SK-N-SH (cell line): ENCODE results near the gene CCR3. TPM values are rescaled to one million over a fixed set of nuclear protein-coding genes. Genes with fewer than 3 reads are reported as not detected.

ENCODE experiments used
- CTCF ChIA-PET: fragments of 300-600, 350-600 bp; formaldehyde crosslinking; extraction: SDS; loops from one replicate; lab custom pipeline; 2021; lab: Yijun Ruan, JAX
- POLR2A ChIA-PET: fragments of 350-600 bp; sonication (Branson Sonifier 250); formaldehyde crosslinking; extraction: SDS; loops from one replicate; lab custom pipeline; 2020; ENCODE audit warnings: antibody characterized with exemption, inconsistent platforms; lab: Yijun Ruan, JAX
- DNase-seq: peaks from one replicate; pipeline ENCODE4 v3.0.0; 2012
- H2AFZ ChIP-seq: fragments of 200-600 bp; sonication (generic); 2 replicates; pipeline ENCODE4 v1.8.1; 2016; ENCODE audit warnings: antibody characterized with exemption, mild to moderate bottlenecking, low read depth
- H3F3A ChIP-seq: fragments of 200-600 bp; sonication (generic); replicated peaks from 2 replicates; pipeline ENCODE3; 2016; ENCODE audit warnings: antibody characterized with exemption, mild to moderate bottlenecking; ENCODE audit not compliant: insufficient read depth
- H3K27ac ChIP-seq, 2 experiments: fragments of 200-500 bp in 1 of 2; fragments of 200-600 bp in 1 of 2; sonication (Bioruptor generic) in 1 of 2; sonication (generic), shearing (Covaris generic) in 1 of 2; 2 replicates each; pipeline versions ENCODE4 v1.5.1 to v1.6.1; 2014 to 2016; ENCODE audit warnings: low read depth in 2 of 2, inconsistent platforms in 1 of 2, low read length in 1 of 2, mild to moderate bottlenecking in 1 of 2, mixed read lengths in 1 of 2
- H3K27me3 ChIP-seq: fragments of 200-600 bp; sonication (generic), shearing (Covaris generic); 2 replicates; pipeline ENCODE4 v1.6.1; 2016; ENCODE audit warnings: mixed run types; ENCODE audit not compliant: insufficient read depth
- H3K36me3 ChIP-seq, 2 experiments: fragments of 200-500 bp in 1 of 2; fragments of 200-600 bp in 1 of 2; sonication (Bioruptor generic) in 1 of 2; sonication (generic) in 1 of 2; replicated peaks in 1 of 2; 2 replicates each; pipeline versions ENCODE3 to v1.5.1; 2014 to 2016; ENCODE audit warnings: low read length in 1 of 2, mild to moderate bottlenecking in 1 of 2; ENCODE audit not compliant: insufficient read depth in 2 of 2, control insufficient read depth in 1 of 2
- H3K4me1 ChIP-seq, 2 experiments: fragments of 200-500 bp in 1 of 2; fragments of 200-600 bp in 1 of 2; sonication (Bioruptor generic) in 1 of 2; sonication (generic), shearing (Covaris generic) in 1 of 2; 2 replicates each; pipeline versions ENCODE4 v1.5.1 to v1.6.1; 2014 to 2016; ENCODE audit warnings: low read depth in 1 of 2, low read length in 1 of 2, mixed run types in 1 of 2; ENCODE audit not compliant: insufficient read depth in 2 of 2, control insufficient read depth in 1 of 2
- H3K4me2 ChIP-seq: fragments of 200-600 bp; sonication (generic), shearing (Covaris generic); 2 replicates; pipeline ENCODE4 v1.6.1; 2017; ENCODE audit warnings: mixed run types
- H3K4me3 ChIP-seq, 2 experiments: fragments of 200-500 bp in 1 of 2; fragments of 200-600 bp in 1 of 2; sonication (Bioruptor generic) in 1 of 2; sonication (generic), shearing (Covaris generic) in 1 of 2; 2 replicates each; pipeline versions ENCODE4 v1.5.1 to v1.8.1; 2014 to 2016; ENCODE audit warnings: low read depth in 2 of 2, inconsistent platforms in 1 of 2, low read length in 1 of 2, mild to moderate bottlenecking in 1 of 2, mixed read lengths in 1 of 2, moderate library complexity in 1 of 2
- H3K79me2 ChIP-seq: fragments of 200-600 bp; sonication (generic); 2 replicates; pipeline ENCODE4 v1.8.1; 2017; ENCODE audit warnings: mild to moderate bottlenecking; ENCODE audit not compliant: insufficient read depth
- H3K9ac ChIP-seq: fragments of 200-600 bp; sonication (generic); 2 replicates; pipeline ENCODE4 v1.6.1; 2017; ENCODE audit warnings: mixed run types
- H3K9me2 ChIP-seq: fragments of 200-600 bp; sonication (generic); 2 replicates; pipeline ENCODE4 v1.6.1; 2017; ENCODE audit warnings: mixed run types
- H3K9me3 ChIP-seq: fragments of 200-600 bp; sonication (generic); 2 replicates; pipeline ENCODE4 v1.6.1; 2017; ENCODE audit warnings: mixed run types, mild to moderate bottlenecking, moderate library complexity
- H4K20me1 ChIP-seq: fragments of 200-600 bp; sonication (generic); 2 replicates; pipeline ENCODE4 v1.6.1; 2017; ENCODE audit warnings: mild to moderate bottlenecking, mixed run types; ENCODE audit not compliant: insufficient read depth
- ELF1 ChIP-seq: IDR thresholded peaks from 2 replicates; pipeline ENCODE4 v1.4.0; 2012
- EZH2phosphoT487 ChIP-seq: fragments of 200-600 bp; sonication (generic); IDR thresholded peaks from 2 replicates; pipeline ENCODE4 v1.6.1; 2017; ENCODE audit warnings: low read depth, mixed run types, mild to moderate bottlenecking, antibody characterized with exemption, moderate library complexity, borderline replicate concordance
- GATA2 ChIP-seq: sonication (generic); formaldehyde crosslinking; IDR thresholded peaks from 2 replicates; pipeline ENCODE4 v1.5.0; 2020; ENCODE audit warnings: mild to moderate bottlenecking, missing genetic modification reagents
- MAX ChIP-seq: IDR thresholded peaks from 2 replicates; pipeline ENCODE4 v1.4.0; 2012; ENCODE audit warnings: low read depth
- MEF2A ChIP-seq: IDR thresholded peaks from 2 replicates; pipeline ENCODE4 v1.4.0; 2012; ENCODE audit warnings: low read depth, borderline replicate concordance
- MXI1 ChIP-seq: IDR thresholded peaks from 2 replicates; pipeline ENCODE4 v1.6.1; 2012; ENCODE audit warnings: mild to moderate bottlenecking, low read depth, low read length, improper control_type of control experiment
- NRF1 ChIP-seq: IDR thresholded peaks from 2 replicates; pipeline ENCODE4 v1.6.1; 2012; ENCODE audit warnings: low read depth, mild to moderate bottlenecking, low read length
- PBX3 ChIP-seq: IDR thresholded peaks from 2 replicates; pipeline ENCODE4; 2012
- POLR2AphosphoS5 ChIP-seq: IDR thresholded peaks from 2 replicates; pipeline ENCODE4 v1.6.1; 2012; ENCODE audit warnings: low read depth, low read length
- RAD21 ChIP-seq: IDR thresholded peaks from 2 replicates; pipeline ENCODE4 v1.6.1; 2012; ENCODE audit warnings: mild to moderate bottlenecking, low read length
- RCOR1 ChIP-seq: fragments of 150-350 bp; IDR thresholded peaks from 2 replicates; pipeline ENCODE4 v1.6.1; 2017; ENCODE audit warnings: antibody characterized with exemption, low read length
- RFX5 ChIP-seq: IDR thresholded peaks from 2 replicates; pipeline ENCODE4 v1.6.1; 2012; ENCODE audit warnings: mild to moderate bottlenecking, improper control_type of control experiment, low read length
- RXRA ChIP-seq: IDR thresholded peaks from 2 replicates; pipeline ENCODE4 v1.4.0; 2012; ENCODE audit warnings: low read depth, mild to moderate bottlenecking, borderline replicate concordance
- SIN3A ChIP-seq: IDR thresholded peaks from 2 replicates; pipeline ENCODE4 v1.6.1; 2012; ENCODE audit warnings: low read depth, mild to moderate bottlenecking, low read length, moderate library complexity, borderline replicate concordance
- SMC3 ChIP-seq: IDR thresholded peaks from 2 replicates; pipeline ENCODE4 v1.6.1; 2012; ENCODE audit warnings: low read depth, low read length, improper control_type of control experiment
- TEAD4 ChIP-seq: IDR thresholded peaks from 2 replicates; pipeline ENCODE4 v1.4.0; 2012; ENCODE audit warnings: mild to moderate bottlenecking, borderline replicate concordance; ENCODE audit not compliant: insufficient read depth
- YY1 ChIP-seq: IDR thresholded peaks from 2 replicates; pipeline ENCODE4 v1.4.0; 2012; ENCODE audit warnings: low read depth, mild to moderate bottlenecking
- WGBS: methylation state at CpG from one replicate; pipeline ENCODE4 v1.1.6; 2017; ENCODE audit warnings: low lambda C conversion rate; 5-methylcytosine and 5-hydroxymethylcytosine counted together
- polyA plus RNA-seq, 3 experiments: library from polyadenylated mRNA; depleted of rRNA; stranded (reverse); fragments of >200 nt; gene quantifications; 2 replicates each; pipeline ENCODE4 v1.2.3, GENCODE V29; 2012
- TF ChIP-seq, protein P1 (sequence below): IDR thresholded peaks from 2 replicates; pipeline ENCODE4 v1.4.0; 2012; ENCODE audit warnings: low read depth, borderline replicate concordance

Gene CCR3
- polyA plus RNA-seq, 1 of the 3 experiments (the other 2 are of a cell fraction), result not detected

- Histone ChIP-seq H3K9ac (no peak overlapping the region), H2AFZ (no peak overlapping the region), H4K20me1 (no peaks in the 10 kb centered on the region), H3K9me2 (no peaks in the 10 kb centered on the region), H3K27me3 (peaks cover 25% of the 10 kb centered on the region), H3K9me3 (no peaks in the 10 kb centered on the region), H3K4me1 (no peaks in the 10 kb centered on the region), H3K36me3 (no peaks in the 10 kb centered on the region), H3K79me2 (no peaks in the 10 kb centered on the region), H3K4me3 (no peak overlapping the region)
- POLR2A ChIA-PET, result no interaction called here
- 6% methylated on average over 9 of the region's 9 CpGs for WGBS
- no peak for DNase-seq
- TF ChIP-seq GATA2 (CRISPR knock-in tag), result no peak
- no peak for TF ChIP-seq RCOR1
- TF ChIP-seq EZH2phosphoT487, result no peak
- no peak for TF ChIP-seq SMC3
- no peak for TF ChIP-seq PBX3
- TF ChIP-seq, all 33 proteins: peak for 0
- CTCF ChIA-PET, result interaction anchor here (0.6 kb wide), 1 partner anchor 16 kb away, joined by 3 read pairs; no protein-coding TSS in a partner anchor
- Histone ChIP-seq H3K4me2 (no peak overlapping the region), H3F3A (no peaks in the 10 kb centered on the region), H3K27ac (no peak overlapping the region)
Measured at GRCh38 chr3:46298871-46299607, 56.8 kb downstream of the CCR3 start.

DNA sequence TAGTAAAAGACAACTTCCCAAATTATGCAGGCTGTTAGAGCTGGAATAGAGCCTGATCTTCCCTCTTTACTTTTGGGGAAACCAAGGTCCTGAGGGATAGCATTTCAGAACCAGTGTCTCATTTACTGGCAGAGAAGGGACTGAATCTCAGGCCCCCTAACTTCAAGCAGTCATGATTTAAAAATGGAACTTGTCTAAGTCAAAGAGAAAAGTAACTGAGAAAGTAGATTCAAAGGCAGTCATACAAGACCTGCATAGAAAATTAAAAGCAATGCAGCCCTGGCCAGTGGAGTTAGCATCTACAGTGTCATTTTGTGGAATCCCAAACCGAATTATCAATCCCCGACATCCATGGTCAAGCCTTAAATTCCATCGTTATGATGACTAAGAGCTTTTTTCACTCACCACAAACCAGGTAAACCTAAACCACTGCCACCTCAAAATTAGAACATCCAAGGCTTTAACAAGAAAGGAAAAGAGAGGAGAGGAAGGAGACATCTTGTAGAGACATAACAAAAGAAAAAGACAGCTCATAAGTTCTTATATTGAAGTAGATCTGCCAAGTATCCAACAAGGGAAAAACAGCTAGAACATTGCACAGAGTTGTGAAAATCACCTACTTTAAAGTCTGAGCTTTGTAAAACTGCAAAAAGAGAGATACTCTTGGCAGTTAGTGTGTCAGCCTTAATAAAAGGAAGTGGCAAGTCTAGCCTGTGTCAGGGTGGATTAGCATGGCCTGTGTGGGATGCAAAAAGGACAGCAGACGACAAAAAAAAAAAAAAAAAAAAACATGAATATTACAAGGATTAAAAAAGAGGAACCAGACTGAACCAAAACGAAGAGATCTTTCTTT, 57.6 kb downstream of the CCR3 start:
- H3F3A ChIP-seq, result no peaks in the 10 kb centered on the region
- WGBS, result 6% methylated on average over 5 of the region's 5 CpGs

More for the DNA sequence above, 57.6 kb downstream of the CCR3 start:
- no peaks in the 10 kb centered on the region for H3K4me1 ChIP-seq
- no peaks in the 10 kb centered on the region for H4K20me1 ChIP-seq
- ChIA-PET POLR2A (interaction anchor here (0.6 kb wide), 1 partner anchor 62 kb away, joined by 4 read pairs; no protein-coding TSS in a partner anchor), CTCF (no interaction called here)
- no peak overlapping the region for H2AFZ ChIP-seq
- H3K79me2 ChIP-seq, result no peaks in the 10 kb centered on the region
- H3K36me3 ChIP-seq, result no peaks in the 10 kb centered on the region
- no peaks in the 10 kb centered on the region for H3K9me2 ChIP-seq
- peaks cover 25% of the 10 kb centered on the region for H3K27me3 ChIP-seq
- TF ChIP-seq ELF1 (no peak), MEF2A (no peak), RXRA (no peak), NRF1 (no peak), MAX (no peak), RAD21 (no peak), RFX5 (no peak), RCOR1 (no peak), MXI1 (no peak), SIN3A (no peak), YY1 (no peak), SMC3 (no peak), TEAD4 (no peak), POLR2AphosphoS5 (no peak)
- TF ChIP-seq, protein P1, sequence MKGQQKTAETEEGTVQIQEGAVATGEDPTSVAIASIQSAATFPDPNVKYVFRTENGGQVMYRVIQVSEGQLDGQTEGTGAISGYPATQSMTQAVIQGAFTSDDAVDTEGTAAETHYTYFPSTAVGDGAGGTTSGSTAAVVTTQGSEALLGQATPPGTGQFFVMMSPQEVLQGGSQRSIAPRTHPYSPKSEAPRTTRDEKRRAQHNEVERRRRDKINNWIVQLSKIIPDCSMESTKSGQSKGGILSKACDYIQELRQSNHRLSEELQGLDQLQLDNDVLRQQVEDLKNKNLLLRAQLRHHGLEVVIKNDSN, result no peak
- H3K4me2 ChIP-seq, result no peak overlapping the region
- H3K9me3 ChIP-seq, result no peaks in the 10 kb centered on the region
- no peak for DNase-seq
- H3K9ac ChIP-seq, result no peak overlapping the region
- no peak overlapping the region for H3K4me3 ChIP-seq
- H3K27ac ChIP-seq, result no peak overlapping the region
